ENCODE measurements around the gene WDFY4.

DNA sequence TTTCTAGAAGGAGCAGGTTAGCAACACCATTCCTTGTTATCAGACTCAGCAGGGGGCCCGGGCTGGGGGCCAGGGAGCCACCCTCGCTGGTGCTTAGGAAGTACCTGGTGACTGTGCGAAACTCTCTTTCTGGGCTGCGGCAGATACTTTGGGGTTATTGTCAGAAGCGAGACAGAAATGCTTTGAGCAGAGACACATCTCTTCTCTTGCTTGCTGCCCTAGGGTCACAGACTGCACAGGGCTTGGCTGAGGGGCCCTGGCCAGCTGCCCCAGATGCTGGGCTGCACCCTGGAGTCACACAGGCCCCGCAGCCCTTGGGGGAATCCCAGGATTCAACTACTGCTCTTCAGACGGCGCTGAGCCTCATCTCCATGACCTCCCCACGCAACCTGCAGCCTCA lies 91.9 kb downstream of the WDFY4 start:
- TF ChIP-seq, protein P1, sequence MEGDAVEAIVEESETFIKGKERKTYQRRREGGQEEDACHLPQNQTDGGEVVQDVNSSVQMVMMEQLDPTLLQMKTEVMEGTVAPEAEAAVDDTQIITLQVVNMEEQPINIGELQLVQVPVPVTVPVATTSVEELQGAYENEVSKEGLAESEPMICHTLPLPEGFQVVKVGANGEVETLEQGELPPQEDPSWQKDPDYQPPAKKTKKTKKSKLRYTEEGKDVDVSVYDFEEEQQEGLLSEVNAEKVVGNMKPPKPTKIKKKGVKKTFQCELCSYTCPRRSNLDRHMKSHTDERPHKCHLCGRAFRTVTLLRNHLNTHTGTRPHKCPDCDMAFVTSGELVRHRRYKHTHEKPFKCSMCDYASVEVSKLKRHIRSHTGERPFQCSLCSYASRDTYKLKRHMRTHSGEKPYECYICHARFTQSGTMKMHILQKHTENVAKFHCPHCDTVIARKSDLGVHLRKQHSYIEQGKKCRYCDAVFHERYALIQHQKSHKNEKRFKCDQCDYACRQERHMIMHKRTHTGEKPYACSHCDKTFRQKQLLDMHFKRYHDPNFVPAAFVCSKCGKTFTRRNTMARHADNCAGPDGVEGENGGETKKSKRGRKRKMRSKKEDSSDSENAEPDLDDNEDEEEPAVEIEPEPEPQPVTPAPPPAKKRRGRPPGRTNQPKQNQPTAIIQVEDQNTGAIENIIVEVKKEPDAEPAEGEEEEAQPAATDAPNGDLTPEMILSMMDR (IDR thresholded peaks at IDR 0.05) = no peak
- no peak for TF ChIP-seq POLR2A (IDR thresholded peaks at IDR 0.05)

Measured in breast epithelium (tissue), 3 donors.